K562 (cell line): Measurements from ENCODE around the gene BRAP. TPM values are rescaled to one million over a fixed set of nuclear protein-coding genes. Genes with fewer than 3 reads are reported as not detected.

Source experiments
- COPS2 ChIP-seq: fragments of 450-650 bp; conservative IDR thresholded peaks from 2 replicates; pipeline ENCODE4 v1.6.1; 2016; ENCODE audit warnings: mild to moderate bottlenecking, moderate library complexity
- ESRRB ChIP-seq: fragments of 250-450 bp; sonication (Bioruptor Pico); IDR thresholded peaks from 2 replicates; pipeline ENCODE4 v1.5.0; 2020; ENCODE audit warnings: mild to moderate bottlenecking, moderate library complexity, borderline replicate concordance
- GABPA ChIP-seq: fragments of 200-800 bp; sonication (Bioruptor generic); conservative IDR thresholded peaks from 2 replicates; pipeline ENCODE4 v1.6.1; 2016; ENCODE audit warnings: low read depth, missing genetic modification characterization, missing compliant biosample characterization
- GATAD2A ChIP-seq: fragments of 450-650 bp; IDR thresholded peaks from 2 replicates; pipeline ENCODE4 v1.6.1; 2017
- POLR2AphosphoS5 ChIP-seq: IDR thresholded peaks from 2 replicates; pipeline ENCODE4 v1.6.1; 2011; ENCODE audit warnings: mild to moderate bottlenecking, low read depth, low read length, moderate library complexity; ENCODE audit not compliant: control insufficient read depth, insufficient read depth
- POLR3A ChIP-seq: IDR thresholded peaks from 2 replicates; pipeline ENCODE4 v1.6.1; 2011; ENCODE audit warnings: borderline replicate concordance, mild to moderate bottlenecking, moderate library complexity; ENCODE audit not compliant: insufficient read length, insufficient read depth; ENCODE audit errors: extremely low read depth
- POLR3G ChIP-seq: IDR thresholded peaks from 2 replicates; pipeline ENCODE4 v1.6.1; 2011; ENCODE audit not compliant: insufficient read length, insufficient replicate concordance; ENCODE audit errors: extremely low read depth
- SMAD1 ChIP-seq: fragments of 150-350 bp; IDR thresholded peaks from 2 replicates; pipeline ENCODE4 v1.6.1; 2014; ENCODE audit warnings: low read length, low read depth; ENCODE audit not compliant: partially characterized antibody
- SMAD3 ChIP-seq: fragments of 450-650 bp; formaldehyde crosslinking; conservative IDR thresholded peaks from 2 replicates; pipeline ENCODE4 v1.4.0; 2020; ENCODE audit warnings: mild to moderate bottlenecking
- SMAD4 ChIP-seq: fragments of 250-450 bp; sonication (Bioruptor Pico); conservative IDR thresholded peaks from 2 replicates; pipeline ENCODE4 v1.8.0; 2021; ENCODE audit warnings: inconsistent platforms, mild to moderate bottlenecking, moderate library complexity
- SOX6 ChIP-seq: fragments of 450-650 bp; IDR thresholded peaks from 2 replicates; pipeline ENCODE4 v1.6.1; 2014; ENCODE audit warnings: mild to moderate bottlenecking
- TEAD1 ChIP-seq, 2 experiments: fragments of 450-650 bp in 1 of 2; sonication (generic) in 1 of 2; formaldehyde crosslinking; IDR thresholded peaks; 2 replicates each; pipeline versions ENCODE4 v1.4.0 to v1.8.0; 2020 to 2022; ENCODE audit warnings: mild to moderate bottlenecking in 2 of 2, missing genetic modification reagents in 1 of 2
- TRIM24 ChIP-seq, 2 experiments: fragments of 450-650 bp; IDR thresholded peaks; 2 replicates each; pipeline ENCODE4 v1.6.1; 2016
- XRCC4 ChIP-seq: IDR thresholded peaks from one replicate; pipeline ENCODE4 v1.6.1; 2011; ENCODE audit not compliant: insufficient read depth, insufficient read length; ENCODE audit errors: extremely low read depth
- ZBTB9 ChIP-seq: fragments of 450-650 bp; formaldehyde crosslinking; IDR thresholded peaks from 2 replicates; pipeline ENCODE4 v1.4.0; 2020; ENCODE audit warnings: mild to moderate bottlenecking, moderate library complexity
- ZNF133 ChIP-seq: fragments of 250-450 bp; sonication (Bioruptor Pico); IDR thresholded peaks from 2 replicates; pipeline ENCODE4 v1.4.0; 2020; ENCODE audit warnings: mild to moderate bottlenecking
- ZNF347 ChIP-seq: fragments of 450-650 bp; formaldehyde crosslinking; IDR thresholded peaks from 2 replicates; pipeline ENCODE4 v1.4.0; 2020; ENCODE audit warnings: low read depth, mild to moderate bottlenecking, moderate library complexity
- polyA plus RNA-seq, 8 experiments: library from polyadenylated mRNA; depleted of rRNA in 4 of 8; stranded (reverse) in 5 of 8; unstranded in 3 of 8; fragments of >200 nt; fragmentation: Nextera tagmentation in 2 of 8; fragmentation: Illumina TruSeq in 1 of 8; extraction: Ambion mirVana in 2 of 8; extraction: Trizol in 1 of 8; gene quantifications; 2 replicates each; pipeline versions ENCODE4 v1.2.1 to v1.2.3, GENCODE V29; 2011 to 2014; ENCODE audit warnings: inconsistent platforms in 1 of 8, missing spikeins in 1 of 8
- total RNA-seq, 7 experiments: library from RNA; depleted of rRNA in 6 of 7; stranded (reverse); fragments of >200 nt in 6 of 7; fragmentation: Illumina TruSeq in 2 of 7; extraction: Trizol in 2 of 7; gene quantifications; 2 replicates each; pipeline versions ENCODE4 v1.2.1 to v1.2.3, GENCODE V29; 2011 to 2021; ENCODE audit warnings: low replicate concordance in 1 of 7
- TF ChIP-seq, protein P1 (sequence below): sonication (generic); formaldehyde crosslinking; IDR thresholded peaks from 2 replicates; pipeline ENCODE4 v1.8.0; 2022; ENCODE audit warnings: mild to moderate bottlenecking, missing genetic modification reagents
- TF ChIP-seq, protein P2 (sequence below), 2 experiments: fragments of 250-450 bp in 1 of 2; fragments of 450-650 bp in 1 of 2; sonication (Bioruptor Pico) in 1 of 2; IDR thresholded peaks; 2 replicates each; pipeline versions ENCODE4 v1.6.1 to v1.8.0; 2016 to 2021; ENCODE audit warnings: mild to moderate bottlenecking in 2 of 2, moderate library complexity in 2 of 2, missing compliant biosample characterization in 1 of 2, missing genetic modification characterization in 1 of 2
- TF ChIP-seq, protein P3 (sequence below): fragments of 450-650 bp; IDR thresholded peaks from 2 replicates; pipeline ENCODE4 v1.6.1; 2018; ENCODE audit not compliant: partially characterized antibody

Gene BRAP
- total and polyA plus RNA-seq, 9 of the 15 experiments (the other 6 are each of a cell fraction or from before 2014, with no cell fraction given), result 2.2 to 32.6 (median 27.5) TPM

DNA sequence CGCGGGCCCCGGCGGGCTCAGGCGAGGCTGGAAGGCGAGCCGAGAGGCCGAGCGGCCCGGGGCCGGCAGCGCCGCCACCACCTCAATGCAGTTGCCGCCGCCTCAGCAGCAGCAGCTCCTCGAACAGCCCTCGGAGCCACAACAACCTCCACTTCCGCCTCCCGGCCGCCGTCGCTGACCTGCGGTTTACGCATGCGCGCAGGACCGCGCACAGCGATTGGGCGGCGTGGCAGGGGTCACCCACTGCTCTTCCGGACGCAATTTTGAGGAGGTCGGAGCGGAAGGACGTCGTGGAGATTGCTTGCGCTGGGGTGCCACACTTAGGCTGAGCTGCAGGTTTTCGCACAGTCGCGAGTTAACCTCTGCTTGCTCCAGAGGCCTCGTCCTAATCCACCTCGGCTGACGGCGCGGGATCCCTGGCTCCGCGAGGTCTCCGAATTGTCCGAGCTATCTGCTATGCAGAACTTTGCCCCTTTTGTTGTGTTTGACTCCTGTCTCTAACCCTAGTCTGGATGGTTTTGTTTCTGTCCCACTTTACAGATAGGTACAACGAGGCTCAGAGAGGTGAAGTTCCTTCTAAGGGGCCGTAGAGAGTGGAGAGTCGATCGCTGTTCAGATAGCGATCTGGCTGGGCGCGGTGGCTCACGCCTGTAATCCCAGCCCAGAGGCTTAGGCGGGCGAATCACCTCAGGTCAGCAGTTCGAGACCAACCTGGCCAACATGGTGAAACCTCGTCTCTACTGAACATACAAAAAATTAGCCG lies at the start of gene BRAP, which contains the start of gene ACAD10 (continued):
- peak; percentile 89 for TF ChIP-seq POLR2AphosphoS5
- TF ChIP-seq GABPA (tag), result peak; percentile 94
- no peak for TF ChIP-seq ZNF133
- TF ChIP-seq ZNF347 (CRISPR knock-in tag), result no peak
- TF ChIP-seq, protein P1, sequence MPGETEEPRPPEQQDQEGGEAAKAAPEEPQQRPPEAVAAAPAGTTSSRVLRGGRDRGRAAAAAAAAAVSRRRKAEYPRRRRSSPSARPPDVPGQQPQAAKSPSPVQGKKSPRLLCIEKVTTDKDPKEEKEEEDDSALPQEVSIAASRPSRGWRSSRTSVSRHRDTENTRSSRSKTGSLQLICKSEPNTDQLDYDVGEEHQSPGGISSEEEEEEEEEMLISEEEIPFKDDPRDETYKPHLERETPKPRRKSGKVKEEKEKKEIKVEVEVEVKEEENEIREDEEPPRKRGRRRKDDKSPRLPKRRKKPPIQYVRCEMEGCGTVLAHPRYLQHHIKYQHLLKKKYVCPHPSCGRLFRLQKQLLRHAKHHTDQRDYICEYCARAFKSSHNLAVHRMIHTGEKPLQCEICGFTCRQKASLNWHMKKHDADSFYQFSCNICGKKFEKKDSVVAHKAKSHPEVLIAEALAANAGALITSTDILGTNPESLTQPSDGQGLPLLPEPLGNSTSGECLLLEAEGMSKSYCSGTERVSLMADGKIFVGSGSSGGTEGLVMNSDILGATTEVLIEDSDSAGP (CRISPR knock-in tag), result peak; percentile 52; the same call in 1 of the 2 replicates
- 0 out of 2 replicates have a peak, but pooled peaks have one; percentile 18 for TF ChIP-seq SMAD3
- TF ChIP-seq SMAD1, result no peak
- TF ChIP-seq TEAD1 (CRISPR knock-in tag; IDR thresholded peaks at IDR 0.05), result peak in 1 of 2 experiments; percentile 68; a peak in 1 of 4 replicates
- TF ChIP-seq XRCC4, result no peak
- TF ChIP-seq POLR3G, result no peak
- no peak for TF ChIP-seq ESRRB (CRISPR knock-in tag)
- TF ChIP-seq TRIM24 (IDR thresholded peaks at IDR 0.05), result 0 out of 4 replicates have a peak, but pooled peaks of 1 of the 2 experiments have one; percentile 11
- TF ChIP-seq, protein P2, sequence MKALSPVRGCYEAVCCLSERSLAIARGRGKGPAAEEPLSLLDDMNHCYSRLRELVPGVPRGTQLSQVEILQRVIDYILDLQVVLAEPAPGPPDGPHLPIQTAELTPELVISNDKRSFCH (CRISPR knock-in tag; IDR thresholded peaks at IDR 0.05), result no peak
- TF ChIP-seq, protein P2 (tag; IDR thresholded peaks at IDR 0.05), result peak; percentile 70
- no peak for TF ChIP-seq POLR3A
- 0 out of 2 replicates have a peak, but pooled peaks have one; percentile 41 for TF ChIP-seq GATAD2A
- peak; percentile 77 for TF ChIP-seq SMAD4 (CRISPR knock-in tag)
- TF ChIP-seq COPS2, result no peak
- TF ChIP-seq, protein P3, sequence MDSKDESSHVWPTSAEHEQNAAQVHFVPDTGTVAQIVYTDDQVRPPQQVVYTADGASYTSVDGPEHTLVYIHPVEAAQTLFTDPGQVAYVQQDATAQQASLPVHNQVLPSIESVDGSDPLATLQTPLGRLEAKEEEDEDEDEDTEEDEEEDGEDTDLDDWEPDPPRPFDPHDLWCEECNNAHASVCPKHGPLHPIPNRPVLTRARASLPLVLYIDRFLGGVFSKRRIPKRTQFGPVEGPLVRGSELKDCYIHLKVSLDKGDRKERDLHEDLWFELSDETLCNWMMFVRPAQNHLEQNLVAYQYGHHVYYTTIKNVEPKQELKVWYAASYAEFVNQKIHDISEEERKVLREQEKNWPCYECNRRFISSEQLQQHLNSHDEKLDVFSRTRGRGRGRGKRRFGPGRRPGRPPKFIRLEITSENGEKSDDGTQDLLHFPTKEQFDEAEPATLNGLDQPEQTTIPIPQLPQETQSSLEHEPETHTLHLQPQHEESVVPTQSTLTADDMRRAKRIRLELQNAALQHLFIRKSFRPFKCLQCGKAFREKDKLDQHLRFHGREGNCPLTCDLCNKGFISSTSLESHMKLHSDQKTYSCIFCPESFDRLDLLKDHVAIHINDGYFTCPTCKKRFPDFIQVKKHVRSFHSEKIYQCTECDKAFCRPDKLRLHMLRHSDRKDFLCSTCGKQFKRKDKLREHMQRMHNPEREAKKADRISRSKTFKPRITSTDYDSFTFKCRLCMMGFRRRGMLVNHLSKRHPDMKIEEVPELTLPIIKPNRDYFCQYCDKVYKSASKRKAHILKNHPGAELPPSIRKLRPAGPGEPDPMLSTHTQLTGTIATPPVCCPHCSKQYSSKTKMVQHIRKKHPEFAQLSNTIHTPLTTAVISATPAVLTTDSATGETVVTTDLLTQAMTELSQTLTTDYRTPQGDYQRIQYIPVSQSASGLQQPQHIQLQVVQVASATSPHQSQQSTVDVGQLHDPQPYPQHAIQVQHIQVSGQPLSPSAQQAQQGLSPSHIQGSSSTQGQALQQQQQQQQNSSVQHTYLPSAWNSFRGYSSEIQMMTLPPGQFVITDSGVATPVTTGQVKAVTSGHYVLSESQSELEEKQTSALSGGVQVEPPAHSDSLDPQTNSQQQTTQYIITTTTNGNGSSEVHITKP, result peak; percentile 43
- TF ChIP-seq ZBTB9, result 0 out of 2 replicates have a peak, but pooled peaks have one; percentile 43
- no peak; the same call in 1 of the 2 replicates for TF ChIP-seq SOX6
